ENCODE results near the gene LYAR.
"Not testable (repeated sequence)": the region's sequence is repeated elsewhere in the genome, so short reads cannot be mapped to it uniquely, and the experiment has no call there.

LYAR gene

GRCh38 chr4:4239551-4239950 lies 50.4 kb downstream of the LYAR start:
- H3K4me1 ChIP-seq (ENCODE audit: insufficient read depth, low read length); H3K9ac ChIP-seq (ENCODE audit: low read depth, low read length); H3K27me3 ChIP-seq (ENCODE audit: insufficient read depth, low read length); H3K27ac ChIP-seq (ENCODE audit: low read depth, low read length); H3K9me3 ChIP-seq (ENCODE audit: insufficient read depth, low read depth, low read length); H3K4me3 ChIP-seq (ENCODE audit: low read length): not testable (repeated sequence)
- 95% methylated on average over 3 of the region's 3 CpGs for whole genome bisulfite sequencing
- H3K36me3 ChIP-seq (ENCODE audit: insufficient read depth, low read length), result peaks cover 75% of the 10 kb centered on the region

DNA sequence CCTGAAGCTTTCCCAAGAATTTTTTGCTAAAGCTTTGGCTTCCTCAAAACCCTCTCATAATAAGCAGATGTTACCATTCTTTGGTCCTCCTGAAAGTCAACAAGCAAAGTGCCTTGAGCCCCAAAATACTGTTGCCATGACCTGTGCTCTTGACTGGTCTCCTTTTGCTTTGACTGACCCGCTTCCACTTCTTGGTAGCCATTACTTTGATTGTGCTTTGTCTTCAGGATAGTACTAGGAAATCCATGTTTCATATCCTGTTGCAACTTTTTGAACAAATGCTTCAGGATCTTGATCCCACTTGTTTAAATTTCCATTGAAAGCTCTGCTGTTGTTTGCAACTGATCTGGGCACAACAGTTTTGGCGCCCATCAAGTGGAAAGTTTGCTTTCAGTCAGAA lies 56.3 kb downstream of the LYAR start:
- Histone ChIP-seq H3K4me3 (ENCODE audit: low read length) (no peak overlapping the region), H3K27ac (ENCODE audit: low read depth, low read length) (no peak overlapping the region), H3K27me3 (ENCODE audit: insufficient read depth, low read length) (peaks cover 16% of the 10 kb centered on the region), H3K9me3 (ENCODE audit: insufficient read depth, low read depth, low read length) (0 out of 2 replicates have a peak, but pooled peaks cover 5% of the 10 kb centered on the region), H3K4me1 (ENCODE audit: insufficient read depth, low read length) (no peaks in the 10 kb centered on the region), H3K36me3 (ENCODE audit: insufficient read depth, low read length) (peaks cover 28% of the 10 kb centered on the region), H3K9ac (ENCODE audit: low read depth, low read length) (no peak overlapping the region)
- WGBS, result 92% methylated on average over 2 of the region's 2 CpGs

DNA sequence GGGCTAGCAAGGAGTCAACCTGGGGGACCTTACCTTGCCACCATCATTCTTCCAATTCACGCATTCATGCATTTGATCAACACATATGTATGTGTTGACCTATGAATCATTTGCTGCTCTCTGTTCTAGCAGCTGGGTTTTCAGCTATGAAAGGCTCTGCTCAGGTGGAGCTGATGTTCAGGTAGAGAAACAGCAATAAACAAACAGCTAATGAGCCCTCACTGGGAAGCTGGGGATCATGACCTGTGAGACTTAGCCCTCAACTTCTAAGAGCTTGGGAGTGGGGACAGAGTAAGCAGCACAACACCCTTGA lies 61.6 kb downstream of the LYAR start:
- no peak overlapping the region for H3K4me3 ChIP-seq (ENCODE audit: low read length)
- 88% methylated on average over 1 of the region's 1 CpG for WGBS
- no peaks in the 10 kb centered on the region for H3K36me3 ChIP-seq (ENCODE audit: insufficient read depth, low read length)
- no peaks in the 10 kb centered on the region for H3K4me1 ChIP-seq (ENCODE audit: insufficient read depth, low read length)
- no peak overlapping the region for H3K9ac ChIP-seq (ENCODE audit: low read depth, low read length)
- H3K9me3 ChIP-seq (ENCODE audit: insufficient read depth, low read depth, low read length), result no peaks in the 10 kb centered on the region
- H3K27me3 ChIP-seq (ENCODE audit: insufficient read depth, low read length), result peaks cover 67% of the 10 kb centered on the region
- H3K27ac ChIP-seq (ENCODE audit: low read depth, low read length), result no peak overlapping the region

DNA sequence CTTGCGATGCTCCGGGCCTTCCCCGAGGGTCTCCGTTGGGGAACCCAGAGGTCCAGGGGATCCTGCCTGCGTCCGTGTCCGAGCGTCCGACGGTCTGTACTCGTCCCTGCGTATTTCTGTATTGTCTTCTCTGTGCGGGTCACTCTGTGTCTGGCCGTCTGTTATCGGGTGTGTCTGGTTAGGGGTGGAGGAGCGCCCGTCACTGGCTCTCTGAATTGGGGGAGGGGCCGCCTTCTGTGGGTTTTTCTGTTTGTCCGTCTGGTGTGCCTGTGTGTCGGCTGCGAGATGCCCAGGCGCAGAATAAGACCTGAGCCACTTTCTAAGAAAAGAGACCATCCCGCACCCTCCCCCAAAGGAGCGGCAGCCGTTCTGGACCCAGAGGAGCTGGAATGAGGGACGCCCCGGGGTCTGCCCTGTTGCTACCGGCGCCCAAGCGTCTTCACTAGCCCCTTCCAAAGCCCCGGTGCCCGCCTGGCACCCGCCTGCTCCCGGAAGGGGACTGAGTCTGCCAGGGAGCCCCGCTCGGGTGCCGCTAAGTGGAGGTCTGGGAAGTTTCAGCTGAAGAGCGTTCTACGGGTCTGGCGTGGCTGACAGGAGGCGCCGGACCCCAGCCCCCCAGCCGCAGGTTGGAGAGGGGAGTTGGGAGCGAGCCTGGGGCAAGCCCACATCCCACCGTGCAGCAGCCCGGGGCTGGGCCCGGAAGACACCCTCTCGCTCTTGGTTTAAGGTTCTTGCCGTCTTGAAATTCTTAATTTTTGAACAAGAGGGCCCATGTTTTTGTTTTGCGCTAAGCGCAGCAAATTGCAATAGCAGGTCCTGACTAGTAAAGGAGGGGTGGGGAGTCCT lies 62.2 kb downstream of the LYAR start:
- no peaks in the 10 kb centered on the region for H3K9me3 ChIP-seq (ENCODE audit: insufficient read depth, low read depth, low read length)
- peaks cover 73% of the 10 kb centered on the region for H3K27me3 ChIP-seq (ENCODE audit: insufficient read depth, low read length)
- WGBS, result 15% methylated on average over 48 of the region's 51 CpGs
- no peak overlapping the region for H3K27ac ChIP-seq (ENCODE audit: low read depth, low read length)
- 0 out of 2 replicates have a peak overlapping the region, but pooled peaks have one; percentile 27 for H3K4me3 ChIP-seq (ENCODE audit: low read length)
- no peak overlapping the region for H3K9ac ChIP-seq (ENCODE audit: low read depth, low read length)
- H3K36me3 ChIP-seq (ENCODE audit: insufficient read depth, low read length), result no peaks in the 10 kb centered on the region
- no peaks in the 10 kb centered on the region for H3K4me1 ChIP-seq (ENCODE audit: insufficient read depth, low read length)

GRCh38 chr4:4226606-4227438 lies 63.1 kb downstream of the LYAR start, which contains the start of gene OTOP1:
Gene OTOP1 (minus strand): TSS chr4:4226929. CDS start chr4:4226864, 65 bp downstream.
- WGBS, result 10% methylated on average over 82 of the region's 82 CpGs
- no peak within 1 kb of the TSS for H3K9ac ChIP-seq (ENCODE audit: low read depth, low read length)
- no peaks in the 10 kb centered on the region for H3K36me3 ChIP-seq (ENCODE audit: insufficient read depth, low read length)
- H3K4me3 ChIP-seq (ENCODE audit: low read length), result peak within 1 kb of the TSS; percentile 43
- H3K9me3 ChIP-seq (ENCODE audit: insufficient read depth, low read depth, low read length), result no peaks in the 10 kb centered on the region
- H3K4me1 ChIP-seq (ENCODE audit: insufficient read depth, low read length), result no peaks in the 10 kb centered on the region
- no peak within 1 kb of the TSS for H3K27ac ChIP-seq (ENCODE audit: low read depth, low read length)
- peaks cover 82% of the 10 kb centered on the region for H3K27me3 ChIP-seq (ENCODE audit: insufficient read depth, low read length)

DNA sequence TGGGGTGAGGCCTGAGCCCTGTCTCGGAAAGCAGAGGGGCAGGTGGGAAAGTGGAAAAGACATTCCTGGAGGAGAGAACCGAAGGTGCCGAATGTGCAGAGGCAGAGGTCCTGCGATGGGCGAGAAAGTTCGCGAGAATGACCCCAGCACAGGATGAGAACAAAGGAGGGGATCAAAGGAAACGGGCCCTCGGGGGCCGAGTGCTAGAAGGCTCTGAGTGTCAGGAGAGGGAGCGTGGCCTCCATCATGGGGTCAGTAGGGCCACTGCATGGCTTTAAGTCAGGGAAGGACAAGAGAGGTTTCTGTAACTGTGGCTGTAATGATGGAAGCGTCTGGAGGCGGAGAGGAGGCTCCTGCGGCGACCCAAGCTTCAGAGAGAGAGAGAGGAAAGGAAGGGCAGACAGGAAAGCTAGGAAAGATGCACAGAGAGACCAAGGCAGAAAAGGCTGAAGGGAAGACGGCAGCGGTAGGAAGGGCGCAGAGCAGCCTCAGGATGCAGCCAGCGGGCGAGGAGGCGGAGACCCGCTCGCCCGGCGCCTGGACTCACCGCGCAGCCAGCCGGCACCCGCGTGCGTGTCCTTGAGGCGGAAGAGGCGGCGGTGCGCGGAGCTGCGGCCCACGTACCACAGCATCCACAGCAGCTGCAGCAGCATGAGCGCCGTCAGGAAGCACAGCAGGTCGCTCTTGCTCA lies 63.9 kb downstream of the LYAR start:
- Histone ChIP-seq H3K27me3 (ENCODE audit: insufficient read depth, low read length) (peaks cover 87% of the 10 kb centered on the region), H3K9ac (ENCODE audit: low read depth, low read length) (no peak overlapping the region), H3K4me3 (ENCODE audit: low read length) (peak overlapping the region; percentile 43), H3K4me1 (ENCODE audit: insufficient read depth, low read length) (no peaks in the 10 kb centered on the region), H3K27ac (ENCODE audit: low read depth, low read length) (no peak overlapping the region), H3K36me3 (ENCODE audit: insufficient read depth, low read length) (no peaks in the 10 kb centered on the region), H3K9me3 (ENCODE audit: insufficient read depth, low read depth, low read length) (no peaks in the 10 kb centered on the region)
- WGBS, result 15% methylated on average over 41 of the region's 41 CpGs
